ENCODE measurements around the gene TTLL1. TPM values are rescaled to one million over a fixed set of nuclear protein-coding genes. Genes with fewer than 3 reads are reported as not detected.

TTLL1 gene
- polyA plus RNA-seq, 1 donor (not counting 4 experiments of a cell fraction or from before 2014, with no cell fraction given) = 3.5 TPM

DNA sequence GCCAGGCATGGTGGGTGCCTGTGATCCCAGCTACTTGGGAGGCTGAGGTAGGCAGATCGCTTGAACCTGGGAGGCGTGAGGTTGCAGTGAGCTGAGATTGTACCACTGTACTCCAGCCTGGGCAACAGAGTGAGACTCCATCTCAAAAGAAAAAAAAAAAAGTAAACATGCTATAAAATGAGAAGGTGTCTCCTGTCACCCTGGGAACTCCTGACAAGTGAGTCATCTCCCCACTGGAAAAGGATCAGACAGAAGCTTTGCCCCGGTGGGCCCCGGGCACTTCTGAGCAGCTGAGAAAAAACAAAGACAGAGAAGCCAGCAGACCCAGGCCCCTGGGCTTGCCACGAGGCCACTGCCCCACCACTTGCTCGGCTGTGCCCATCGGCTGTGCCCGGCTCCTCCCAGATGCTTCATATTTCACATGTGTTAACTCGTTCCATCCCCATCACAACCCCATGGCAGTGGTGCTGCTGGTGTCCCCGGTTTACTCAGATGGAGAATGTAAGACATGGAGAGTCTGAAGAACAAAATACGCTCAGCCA lies 22.3 kb downstream of the TTLL1 start:
- H3K79me2 ChIP-seq (ENCODE audit: control insufficient read depth, insufficient read depth, low read length) = no peaks in the 10 kb centered on the region
- H3K36me3 ChIP-seq (ENCODE audit: control insufficient read depth in 2 of 2, extremely low read depth in 1 of 2, insufficient read depth in 2 of 2, low read length in 2 of 2) = no peaks in the 10 kb centered on the region
- H3K9me3 ChIP-seq (ENCODE audit: control insufficient read depth, low read depth, low read length) = no peaks in the 10 kb centered on the region
- H3K27me3 ChIP-seq (ENCODE audit: control insufficient read depth, extremely low read depth, insufficient read depth, low read length) = peaks cover 4% of the 10 kb centered on the region
- H3K4me2 ChIP-seq (ENCODE audit: control insufficient read depth, extremely low read depth, insufficient read depth, low read depth, low read length) = peak overlapping the region; percentile 20
- H3K27ac ChIP-seq (ENCODE audit: control insufficient read depth, insufficient read depth, low read length) = peak overlapping the region; percentile 51
- DNase-seq (ENCODE audit: low read depth, low spot score) (no peak), FAIRE-seq (no peak)
- peak overlapping the region; percentile 30 for H3K9ac ChIP-seq (ENCODE audit: control insufficient read depth, extremely low read depth, insufficient read depth, low read length)
- no peak overlapping the region for H2AFZ ChIP-seq (ENCODE audit: control insufficient read depth, low read length)
- H3K4me1 ChIP-seq (ENCODE audit: control insufficient read depth, extremely low read depth, insufficient read depth, low read length) = peaks cover 7% of the 10 kb centered on the region
- no peak overlapping the region for H3K4me3 ChIP-seq (ENCODE audit: control insufficient read depth in 2 of 3, extremely low read depth in 1 of 3, insufficient read depth in 2 of 3, low read depth in 1 of 3, low read length in 3 of 3)
- no peaks in the 10 kb centered on the region for H3K9me1 ChIP-seq (ENCODE audit: control insufficient read depth, extremely low read depth, insufficient read depth, low read length)
- dilution Hi-C loops (cut with MboI; ENCODE audit: extremely low pct_ligation_motif_present, low sequenced_read_pairs) = no loop called here
- no peaks in the 10 kb centered on the region for H4K20me1 ChIP-seq (ENCODE audit: control insufficient read depth, extremely low read depth, insufficient read depth, low read length)
- TF ChIP-seq, protein P1, sequence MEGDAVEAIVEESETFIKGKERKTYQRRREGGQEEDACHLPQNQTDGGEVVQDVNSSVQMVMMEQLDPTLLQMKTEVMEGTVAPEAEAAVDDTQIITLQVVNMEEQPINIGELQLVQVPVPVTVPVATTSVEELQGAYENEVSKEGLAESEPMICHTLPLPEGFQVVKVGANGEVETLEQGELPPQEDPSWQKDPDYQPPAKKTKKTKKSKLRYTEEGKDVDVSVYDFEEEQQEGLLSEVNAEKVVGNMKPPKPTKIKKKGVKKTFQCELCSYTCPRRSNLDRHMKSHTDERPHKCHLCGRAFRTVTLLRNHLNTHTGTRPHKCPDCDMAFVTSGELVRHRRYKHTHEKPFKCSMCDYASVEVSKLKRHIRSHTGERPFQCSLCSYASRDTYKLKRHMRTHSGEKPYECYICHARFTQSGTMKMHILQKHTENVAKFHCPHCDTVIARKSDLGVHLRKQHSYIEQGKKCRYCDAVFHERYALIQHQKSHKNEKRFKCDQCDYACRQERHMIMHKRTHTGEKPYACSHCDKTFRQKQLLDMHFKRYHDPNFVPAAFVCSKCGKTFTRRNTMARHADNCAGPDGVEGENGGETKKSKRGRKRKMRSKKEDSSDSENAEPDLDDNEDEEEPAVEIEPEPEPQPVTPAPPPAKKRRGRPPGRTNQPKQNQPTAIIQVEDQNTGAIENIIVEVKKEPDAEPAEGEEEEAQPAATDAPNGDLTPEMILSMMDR (optimal IDR thresholded peaks at IDR 0.05 in 1 of 3, IDR thresholded peaks at IDR 0.05 in 1 of 3, conservative IDR thresholded peaks at IDR 0.05 in 1 of 3; ENCODE audit: extremely low read depth in 1 of 3, insufficient read depth in 2 of 3, low read length in 3 of 3) = no peak
- TF ChIP-seq EZH2 (IDR thresholded peaks at IDR 0.05; ENCODE audit: low read length) = no peak

DNA sequence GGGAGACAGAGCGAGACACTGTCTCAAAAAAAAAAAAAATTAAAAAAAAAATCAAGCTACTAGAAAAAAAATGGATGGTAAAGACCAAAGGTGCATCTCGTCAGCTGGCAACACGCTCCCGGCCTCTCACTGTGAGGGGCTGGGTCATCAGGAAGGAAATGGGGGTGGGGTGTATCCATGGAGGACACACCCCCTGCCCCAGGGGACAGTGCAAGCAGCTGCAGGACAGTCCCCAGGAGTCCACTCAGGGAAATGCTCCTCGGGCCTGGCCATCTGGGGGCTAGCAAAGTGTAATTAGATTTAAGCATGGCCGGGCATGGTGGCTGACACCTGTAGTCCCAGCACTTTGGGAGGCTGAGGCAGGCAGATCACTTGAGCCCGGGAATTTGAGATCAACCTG lies 23.1 kb downstream of the TTLL1 start:
- FAIRE-seq = no peak
- H3K4me1 ChIP-seq (ENCODE audit: control insufficient read depth, extremely low read depth, insufficient read depth, low read length) = peaks cover 7% of the 10 kb centered on the region

More for the DNA sequence above, 23.1 kb downstream of the TTLL1 start:
- Histone ChIP-seq H3K4me3 (ENCODE audit: control insufficient read depth in 2 of 3, extremely low read depth in 1 of 3, insufficient read depth in 2 of 3, low read depth in 1 of 3, low read length in 3 of 3) (no peak overlapping the region), H4K20me1 (ENCODE audit: control insufficient read depth, extremely low read depth, insufficient read depth, low read length) (no peaks in the 10 kb centered on the region), H3K36me3 (ENCODE audit: control insufficient read depth in 2 of 2, extremely low read depth in 1 of 2, insufficient read depth in 2 of 2, low read length in 2 of 2) (no peaks in the 10 kb centered on the region), H3K27me3 (ENCODE audit: control insufficient read depth, extremely low read depth, insufficient read depth, low read length) (peaks cover 4% of the 10 kb centered on the region), H3K9me1 (ENCODE audit: control insufficient read depth, extremely low read depth, insufficient read depth, low read length) (no peaks in the 10 kb centered on the region), H3K27ac (ENCODE audit: control insufficient read depth, insufficient read depth, low read length) (no peak overlapping the region), H3K9me3 (ENCODE audit: control insufficient read depth, low read depth, low read length) (no peaks in the 10 kb centered on the region), H3K79me2 (ENCODE audit: control insufficient read depth, insufficient read depth, low read length) (no peaks in the 10 kb centered on the region), H3K4me2 (ENCODE audit: control insufficient read depth, extremely low read depth, insufficient read depth, low read depth, low read length) (no peak overlapping the region), H2AFZ (ENCODE audit: control insufficient read depth, low read length) (no peak overlapping the region), H3K9ac (ENCODE audit: control insufficient read depth, extremely low read depth, insufficient read depth, low read length) (no peak overlapping the region)
- no peak for DNase-seq (ENCODE audit: low read depth, low spot score)
- no peak for TF ChIP-seq EZH2 (IDR thresholded peaks at IDR 0.05; ENCODE audit: low read length)
- TF ChIP-seq, protein P1 (optimal IDR thresholded peaks at IDR 0.05 in 1 of 3, IDR thresholded peaks at IDR 0.05 in 1 of 3, conservative IDR thresholded peaks at IDR 0.05 in 1 of 3; ENCODE audit: extremely low read depth in 1 of 3, insufficient read depth in 2 of 3, low read length in 3 of 3) = no peak
- dilution Hi-C loops (cut with MboI; ENCODE audit: extremely low pct_ligation_motif_present, low sequenced_read_pairs) = no loop called here
